Panc1 (cell line): ENCODE results near the gene PDZRN4. TPM values are rescaled to one million over a fixed set of nuclear protein-coding genes. Genes with fewer than 3 reads are reported as not detected.

Experiments used
- ATAC-seq: fragments of 200-7000 bp; cut with Tn5 transposase; 2 replicates; pipeline ENCODE4 v1.9.1; 2020; ENCODE audit warnings: mild to moderate bottlenecking, moderate library complexity
- BruUV-seq: library from RNA; stranded (reverse); fragments of 400-500 nt; replicated peaks from 2 replicates; lab custom pipeline; 2021; lab: Mats Ljungman, UMichigan
- CTCF ChIA-PET: fragments of 300-600 bp; sonication (Branson Sonifier 250); formaldehyde crosslinking; loops from one replicate; lab custom pipeline; 2022; ENCODE audit warnings: antibody characterized with exemption; lab: Charles Lee
- POLR2A ChIA-PET: fragments of 300-600 bp; sonication (Branson Sonifier 250); formaldehyde crosslinking; loops from one replicate; lab custom pipeline; 2022; ENCODE audit warnings: antibody characterized with exemption; lab: Charles Lee
- DNase-seq: peaks from one replicate; pipeline ENCODE4 v3.0.0-alpha.2; 2010; ENCODE audit warnings: low read depth, low spot score
- H3K27ac ChIP-seq: 2 replicates; pipeline ENCODE4 v1.5.1; 2011; ENCODE audit warnings: mild to moderate bottlenecking, low read length, inconsistent platforms
- H3K27me3 ChIP-seq: fragments of 200-500 bp; sonication (Bioruptor generic); 2 replicates; pipeline ENCODE4 v1.6.0; 2014; ENCODE audit warnings: low read length, inconsistent platforms; ENCODE audit not compliant: control insufficient read depth, insufficient read depth
- H3K36me3 ChIP-seq: fragments of 200-500 bp; sonication (Bioruptor generic); 2 replicates; pipeline ENCODE4 v1.5.1; 2014; ENCODE audit warnings: inconsistent platforms, mild to moderate bottlenecking, low read length, moderate library complexity; ENCODE audit not compliant: control insufficient read depth, insufficient read depth
- H3K4me1 ChIP-seq: 2 replicates; pipeline ENCODE4 v1.5.1; 2011; ENCODE audit warnings: inconsistent platforms, mild to moderate bottlenecking, low read length, moderate library complexity; ENCODE audit not compliant: control insufficient read depth, insufficient read depth
- H3K4me3 ChIP-seq, 2 experiments: 2 replicates each; pipeline ENCODE4 v1.5.1; 2011 to 2012; ENCODE audit warnings: low read depth in 2 of 2, low read length in 2 of 2, mild to moderate bottlenecking in 2 of 2, inconsistent platforms in 1 of 2, moderate library complexity in 1 of 2
- H3K9me3 ChIP-seq: fragments of 200-500 bp; sonication (Bioruptor generic); 2 replicates; pipeline ENCODE4 v1.5.1; 2014; ENCODE audit warnings: low read depth, mild to moderate bottlenecking, inconsistent platforms, low read length, moderate library complexity; ENCODE audit not compliant: control insufficient read depth, insufficient read depth
- CTCF ChIP-seq: fragments of 450-650 bp; IDR thresholded peaks from 2 replicates; pipeline ENCODE4 v1.5.1; 2017; ENCODE audit warnings: mild to moderate bottlenecking
- POLR2AphosphoS5 ChIP-seq: IDR thresholded peaks from 2 replicates; pipeline ENCODE4 v1.6.1; 2012; ENCODE audit warnings: mild to moderate bottlenecking, low read depth, low read length, moderate library complexity
- REST ChIP-seq, 2 experiments: IDR thresholded peaks; 2 replicates each; pipeline ENCODE4 v1.6.1; 2011 to 2012; ENCODE audit warnings: low read depth in 2 of 2, control low read depth in 1 of 2, low read length in 1 of 2, mild to moderate bottlenecking in 1 of 2, moderate library complexity in 1 of 2; ENCODE audit not compliant: insufficient read depth in 1 of 2
- SIN3A ChIP-seq: IDR thresholded peaks from 2 replicates; pipeline ENCODE4 v1.6.1; 2012; ENCODE audit warnings: low read depth, mild to moderate bottlenecking, low read length, moderate library complexity, borderline replicate concordance; ENCODE audit not compliant: insufficient read depth
- TCF7L2 ChIP-seq: IDR thresholded peaks from 2 replicates; pipeline ENCODE4 v1.6.1; 2011; ENCODE audit warnings: mild to moderate bottlenecking, low read depth, low read length, inconsistent platforms
- in situ Hi-C: cut with HindIII; loops from 2 replicates; pipeline ENCODE4 v1.10.0; 2016; ENCODE audit warnings: low sequenced_read_pairs, low pct_unique_long_range_greater_than_20kb
- intact Hi-C: fragments of 100-400 bp; cut with micrococcal nuclease; formaldehyde crosslinking; loops from one replicate; pipeline ENCODE4 v1.10.0; 2022; ENCODE audit not compliant: unreplicated experiment
- total RNA-seq: library from RNA; stranded (reverse); gene quantifications from one replicate; pipeline ENCODE4 v1.2.1, GENCODE V29; 2021; ENCODE audit not compliant: unreplicated experiment

PDZRN4 gene
- total RNA-seq, 1 experiment from 2014 or later = not detected

GRCh38 chr12:41507286-41507685 is 319.2 kb downstream of the PDZRN4 start:
- Histone ChIP-seq H3K4me1 (no peaks in the 10 kb centered on the region), H3K27ac (no peak overlapping the region), H3K9me3 (no peaks in the 10 kb centered on the region), H3K4me3 (no peak overlapping the region), H3K36me3 (no peaks in the 10 kb centered on the region), H3K27me3 (no peaks in the 10 kb centered on the region)
- POLR2A ChIA-PET = no interaction called here
- intact Hi-C loops (no loop called here), in situ Hi-C loops (no loop called here)
- DNase-seq = no peak
- TF ChIP-seq TCF7L2 = no peak
- TF ChIP-seq POLR2AphosphoS5 = no peak
- no peak for TF ChIP-seq SIN3A
- no peak for TF ChIP-seq CTCF
- no peak for TF ChIP-seq REST (IDR thresholded peaks at IDR 0.05; ENCODE audit: insufficient read depth in 1 of 2, low read depth in 2 of 2, low read length in 1 of 2)
- no peak for ATAC-seq
- CTCF ChIA-PET = no interaction called here
- no TSS peak for BruUV-seq

- no peak for TF ChIP-seq SIN3A
- BruUV-seq = no TSS peak
- no peaks in the 10 kb centered on the region for H3K36me3 ChIP-seq
- intact Hi-C loops = no loop called here
- ChIA-PET CTCF (no interaction called here), POLR2A (no interaction called here)
- no peak overlapping the region for H3K27ac ChIP-seq
- no peaks in the 10 kb centered on the region for H3K27me3 ChIP-seq
- in situ Hi-C loops = no loop called here
- H3K4me3 ChIP-seq = no peak overlapping the region
- no peaks in the 10 kb centered on the region for H3K9me3 ChIP-seq
- DNase-seq (no peak), ATAC-seq (no peak)
- no peaks in the 10 kb centered on the region for H3K4me1 ChIP-seq
Observed at GRCh38 chr12:41509271-41510055, 321.3 kb downstream of the PDZRN4 start.

GRCh38 chr12:41510470-41510869 is 322.4 kb downstream of the PDZRN4 start:
- Histone ChIP-seq H3K9me3 (no peaks in the 10 kb centered on the region), H3K36me3 (no peaks in the 10 kb centered on the region), H3K27me3 (no peaks in the 10 kb centered on the region), H3K27ac (no peak overlapping the region), H3K4me3 (no peak overlapping the region), H3K4me1 (no peaks in the 10 kb centered on the region)
- no peak for TF ChIP-seq SIN3A
- no peak for TF ChIP-seq CTCF
- TF ChIP-seq POLR2AphosphoS5 = no peak
- TF ChIP-seq REST (IDR thresholded peaks at IDR 0.05; ENCODE audit: insufficient read depth in 1 of 2, low read depth in 2 of 2, low read length in 1 of 2) = no peak
- no peak for TF ChIP-seq TCF7L2
- ATAC-seq (no peak), DNase-seq (no peak)
- BruUV-seq = no TSS peak
- CTCF ChIA-PET = no interaction called here
- POLR2A ChIA-PET = no interaction called here
- intact Hi-C loops = no loop called here
- in situ Hi-C loops = no loop called here
